C4-2B (cell line): ENCODE data around the gene TMEM266.

Experiments
- H3K27ac ChIP-seq: fragments of 450-650 bp; 2 replicates; pipeline ENCODE4 v1.5.1; 2017
- CTCF ChIP-seq: fragments of 450-650 bp; conservative IDR thresholded peaks from 2 replicates; pipeline ENCODE4 v1.5.1; 2017; ENCODE audit warnings: mild to moderate bottlenecking
- ZFX ChIP-seq: fragments of 450-650 bp; IDR thresholded peaks from 2 replicates; pipeline ENCODE4 v1.6.1; 2017

The TMEM266 gene

GRCh38 chr15:76147906-76148570 is 88.3 kb downstream of the TMEM266 start:
- no peak overlapping the region for H3K27ac ChIP-seq
- TF ChIP-seq CTCF (peak; percentile 99), ZFX (no peak)

- TF ChIP-seq ZFX (no peak), CTCF (no peak)
- no peak overlapping the region; the same call in 1 of the 2 replicates for H3K27ac ChIP-seq
These were observed 89.6 kb downstream of the TMEM266 start for GRCh38 chr15:76149291-76149915.

- H3K27ac ChIP-seq, result peak overlapping the region; percentile 34
- no peak for TF ChIP-seq CTCF
These were observed 90.7 kb downstream of the TMEM266 start for GRCh38 chr15:76150513-76150912.

- no peak for TF ChIP-seq ZFX
- peak; percentile 95 for TF ChIP-seq CTCF
- peak overlapping the region; percentile 34 for H3K27ac ChIP-seq
These were observed 91.3 kb downstream of the TMEM266 start for GRCh38 chr15:76150971-76151598.

GRCh38 chr15:76151599-76151974 is 91.8 kb downstream of the TMEM266 start:
- no peak overlapping the region; the same call in 1 of the 2 replicates for H3K27ac ChIP-seq

GRCh38 chr15:76152197-76152596 is 92.4 kb downstream of the TMEM266 start:
- no peak overlapping the region for H3K27ac ChIP-seq
- no peak for TF ChIP-seq ZFX
- no peak for TF ChIP-seq CTCF

More at GRCh38 chr15:76151599-76151974, 91.8 kb downstream of the TMEM266 start:
- no peak for TF ChIP-seq CTCF
- TF ChIP-seq ZFX, result no peak
